GM12892 (cell line): ENCODE measurements around the gene FBXO28.

Source experiments
- DNase-seq: peaks from one replicate; pipeline ENCODE4 v3.0.0; 2011; ENCODE audit not compliant: insufficient read length
- FAIRE-seq: peaks from 2 replicates; lab custom pipeline; 2011; peaks lifted over from hg19 to GRCh38; lab: Jason Lieb, UNC
- POLR2A ChIP-seq: IDR thresholded peaks from 2 replicates; pipeline ENCODE4 v1.6.1; 2011; ENCODE audit warnings: low read depth, low read length, control low read depth
- POLR2AphosphoS5 ChIP-seq: IDR thresholded peaks from 2 replicates; pipeline ENCODE4 v1.6.1; 2011; ENCODE audit warnings: low read depth, low read length, control low read depth
- TAF1 ChIP-seq: IDR thresholded peaks from 2 replicates; pipeline ENCODE4 v1.6.1; 2011; ENCODE audit warnings: low read depth, mild to moderate bottlenecking, control low read depth, low read length, borderline replicate concordance

The FBXO28 gene

GRCh38 chr1:224163311-224163710 is 49.4 kb downstream of the FBXO28 start:
- TF ChIP-seq POLR2AphosphoS5 (no peak), POLR2A (no peak), TAF1 (no peak)

GRCh38 chr1:224168859-224169380 is 55.0 kb downstream of the FBXO28 start:
- FAIRE-seq = peak; percentile 89
- peak; percentile 38 for DNase-seq
- TF ChIP-seq POLR2AphosphoS5 (no peak), POLR2A (no peak), TAF1 (no peak)

More at GRCh38 chr1:224163311-224163710, 49.4 kb downstream of the FBXO28 start:
- FAIRE-seq = no peak
- DNase-seq = no peak

GRCh38 chr1:224169718-224170270 is 55.9 kb downstream of the FBXO28 start:
- DNase-seq (no peak), FAIRE-seq (no peak)
- TF ChIP-seq TAF1 (no peak), POLR2A (no peak), POLR2AphosphoS5 (no peak)

- no peak for DNase-seq
- TF ChIP-seq POLR2AphosphoS5 (no peak), TAF1 (no peak), POLR2A (no peak)
- FAIRE-seq = no peak
Measured at GRCh38 chr1:224170343-224170742, 56.4 kb downstream of the FBXO28 start.

- no peak for TF ChIP-seq POLR2A
- TF ChIP-seq TAF1 = no peak
- no peak for TF ChIP-seq POLR2AphosphoS5
- no peak for FAIRE-seq
- no peak for DNase-seq
Measured at GRCh38 chr1:224170748-224171478, 57.0 kb downstream of the FBXO28 start.

GRCh38 chr1:224172229-224172628 is 58.3 kb downstream of the FBXO28 start:
- DNase-seq (no peak), FAIRE-seq (no peak)
- TF ChIP-seq TAF1 (no peak), POLR2AphosphoS5 (no peak), POLR2A (no peak)

GRCh38 chr1:224173523-224173922 is 59.6 kb downstream of the FBXO28 start:
- DNase-seq (no peak), FAIRE-seq (no peak)
- TF ChIP-seq POLR2A (no peak), TAF1 (no peak), POLR2AphosphoS5 (no peak)

- DNase-seq = no peak
- TF ChIP-seq TAF1 (no peak), POLR2A (no peak), POLR2AphosphoS5 (no peak)
- FAIRE-seq = no peak
Measured at GRCh38 chr1:224175617-224176016, 61.7 kb downstream of the FBXO28 start.

- DNase-seq (no peak), FAIRE-seq (no peak)
- TF ChIP-seq TAF1 (no peak), POLR2AphosphoS5 (no peak), POLR2A (no peak)
Measured at GRCh38 chr1:224177356-224177999, 63.6 kb downstream of the FBXO28 start.

GRCh38 chr1:224178894-224179293 is 65.0 kb downstream of the FBXO28 start:
- no peak for DNase-seq
- no peak for TF ChIP-seq TAF1
- no peak for FAIRE-seq

GRCh38 chr1:224180783-224181452 is 67.0 kb downstream of the FBXO28 start:
- no peak for DNase-seq
- FAIRE-seq = no peak
- TF ChIP-seq POLR2A (no peak), POLR2AphosphoS5 (no peak), TAF1 (no peak)

- no peak for FAIRE-seq
- TF ChIP-seq POLR2A (no peak), TAF1 (no peak), POLR2AphosphoS5 (no peak)
Measured at GRCh38 chr1:224181453-224181810, 67.5 kb downstream of the FBXO28 start.

More at GRCh38 chr1:224181453-224181810, 67.5 kb downstream of the FBXO28 start:
- DNase-seq = no peak
